ENCODE data around the gene LRP1B.

The LRP1B gene

GRCh38 chr2:141316606-141317005 is 814.2 kb downstream of the LRP1B start:
- Histone ChIP-seq H4K20me1 (ENCODE audit: insufficient read depth, low read length) (no peaks in the 10 kb centered on the region), H3K36me3 (ENCODE audit: insufficient read depth, low read length) (no peaks in the 10 kb centered on the region), H3K4me2 (ENCODE audit: insufficient read depth, low read length) (no peak overlapping the region), H3K4me3 (ENCODE audit: low read depth in 1 of 2, low read length in 2 of 2) (no peak overlapping the region), H3K27me3 (ENCODE audit: insufficient read depth, low read length, poor library complexity) (no peaks in the 10 kb centered on the region), H3K27ac (ENCODE audit: low read length) (no peak overlapping the region), H3K9me3 (ENCODE audit: insufficient read depth, low read length, severe bottlenecking) (peaks cover 3% of the 10 kb centered on the region), H2AFZ (ENCODE audit: low read depth, low read length) (no peak overlapping the region), H3K9ac (ENCODE audit: low read depth, low read length) (no peak overlapping the region), H3K79me2 (ENCODE audit: insufficient read depth, low read length) (no peaks in the 10 kb centered on the region), H3K4me1 (ENCODE audit: insufficient read depth, low read length) (peaks cover 4% of the 10 kb centered on the region)
- peak; percentile 60 for DNase-seq
- ATAC-seq (ENCODE audit: insufficient read depth, low read depth) = peak; percentile 80
- no peak for TF ChIP-seq CTCF (IDR thresholded peaks at IDR 0.05; ENCODE audit: borderline replicate concordance, extremely low read depth, low read length, poor library complexity, severe bottlenecking)
- no peak for TF ChIP-seq EZH2 (IDR thresholded peaks at IDR 0.05; ENCODE audit: borderline replicate concordance, low read depth, low read length, severe bottlenecking)

- Histone ChIP-seq H3K79me2 (ENCODE audit: insufficient read depth, low read length) (no peaks in the 10 kb centered on the region), H4K20me1 (ENCODE audit: insufficient read depth, low read length) (no peaks in the 10 kb centered on the region), H3K9ac (ENCODE audit: low read depth, low read length) (no peak overlapping the region), H3K36me3 (ENCODE audit: insufficient read depth, low read length) (no peaks in the 10 kb centered on the region), H3K27ac (ENCODE audit: low read length) (no peak overlapping the region), H3K9me3 (ENCODE audit: insufficient read depth, low read length, severe bottlenecking) (peaks cover 3% of the 10 kb centered on the region), H3K4me2 (ENCODE audit: insufficient read depth, low read length) (no peak overlapping the region), H2AFZ (ENCODE audit: low read depth, low read length) (no peak overlapping the region), H3K4me1 (ENCODE audit: insufficient read depth, low read length) (peaks cover 4% of the 10 kb centered on the region), H3K27me3 (ENCODE audit: insufficient read depth, low read length, poor library complexity) (no peaks in the 10 kb centered on the region), H3K4me3 (ENCODE audit: low read depth in 1 of 2, low read length in 2 of 2) (no peak overlapping the region)
- no peak for TF ChIP-seq CTCF (IDR thresholded peaks at IDR 0.05; ENCODE audit: borderline replicate concordance, extremely low read depth, low read length, poor library complexity, severe bottlenecking)
- TF ChIP-seq EZH2 (IDR thresholded peaks at IDR 0.05; ENCODE audit: borderline replicate concordance, low read depth, low read length, severe bottlenecking) = no peak
- no peak for DNase-seq
- ATAC-seq (ENCODE audit: insufficient read depth, low read depth) = no peak
These were observed 814.7 kb downstream of the LRP1B start for GRCh38 chr2:141316103-141316502.

GRCh38 chr2:141313972-141314371 is 816.8 kb downstream of the LRP1B start:
- no peaks in the 10 kb centered on the region for H4K20me1 ChIP-seq (ENCODE audit: insufficient read depth, low read length)
- no peak overlapping the region for H2AFZ ChIP-seq (ENCODE audit: low read depth, low read length)
- H3K27me3 ChIP-seq (ENCODE audit: insufficient read depth, low read length, poor library complexity) = no peaks in the 10 kb centered on the region
- no peak for ATAC-seq (ENCODE audit: insufficient read depth, low read depth)
- peaks cover 3% of the 10 kb centered on the region for H3K9me3 ChIP-seq (ENCODE audit: insufficient read depth, low read length, severe bottlenecking)
- H3K36me3 ChIP-seq (ENCODE audit: insufficient read depth, low read length) = no peaks in the 10 kb centered on the region
- H3K4me3 ChIP-seq (ENCODE audit: low read depth in 1 of 2, low read length in 2 of 2) = no peak overlapping the region
- no peaks in the 10 kb centered on the region for H3K79me2 ChIP-seq (ENCODE audit: insufficient read depth, low read length)
- H3K27ac ChIP-seq (ENCODE audit: low read length) = no peak overlapping the region
- H3K4me1 ChIP-seq (ENCODE audit: insufficient read depth, low read length) = peaks cover 4% of the 10 kb centered on the region
- H3K4me2 ChIP-seq (ENCODE audit: insufficient read depth, low read length) = no peak overlapping the region
- no peak overlapping the region for H3K9ac ChIP-seq (ENCODE audit: low read depth, low read length)
- TF ChIP-seq EZH2 (IDR thresholded peaks at IDR 0.05; ENCODE audit: borderline replicate concordance, low read depth, low read length, severe bottlenecking) (no peak), CTCF (IDR thresholded peaks at IDR 0.05; ENCODE audit: borderline replicate concordance, extremely low read depth, low read length, poor library complexity, severe bottlenecking) (no peak)
- DNase-seq = no peak

GRCh38 chr2:141311430-141311829 is 819.4 kb downstream of the LRP1B start:
- TF ChIP-seq EZH2 (IDR thresholded peaks at IDR 0.05; ENCODE audit: borderline replicate concordance, low read depth, low read length, severe bottlenecking) (no peak), CTCF (IDR thresholded peaks at IDR 0.05; ENCODE audit: borderline replicate concordance, extremely low read depth, low read length, poor library complexity, severe bottlenecking) (no peak)
- H3K9ac ChIP-seq (ENCODE audit: low read depth, low read length) = no peak overlapping the region
- H3K79me2 ChIP-seq (ENCODE audit: insufficient read depth, low read length) = no peaks in the 10 kb centered on the region
- H3K27ac ChIP-seq (ENCODE audit: low read length) = no peak overlapping the region
- no peaks in the 10 kb centered on the region for H3K27me3 ChIP-seq (ENCODE audit: insufficient read depth, low read length, poor library complexity)
- peaks cover 9% of the 10 kb centered on the region for H3K9me3 ChIP-seq (ENCODE audit: insufficient read depth, low read length, severe bottlenecking)
- no peaks in the 10 kb centered on the region for H4K20me1 ChIP-seq (ENCODE audit: insufficient read depth, low read length)
- peaks cover 1% of the 10 kb centered on the region; the same call in 1 of the 2 replicates for H3K4me1 ChIP-seq (ENCODE audit: insufficient read depth, low read length)
- H2AFZ ChIP-seq (ENCODE audit: low read depth, low read length) = peak overlapping the region; percentile 13; the same call in 1 of the 2 replicates
- H3K4me3 ChIP-seq (ENCODE audit: low read depth in 1 of 2, low read length in 2 of 2) = no peak overlapping the region
- no peaks in the 10 kb centered on the region for H3K36me3 ChIP-seq (ENCODE audit: insufficient read depth, low read length)
- H3K4me2 ChIP-seq (ENCODE audit: insufficient read depth, low read length) = no peak overlapping the region
- DNase-seq (no peak), ATAC-seq (ENCODE audit: insufficient read depth, low read depth) (no peak)

Measured in DND-41 (cell line).